ENCODE results near the gene NKX2-2.

NKX2-2 gene

GRCh38 chr20:21513881-21514540 is at the start of gene NKX2-2:
Gene NKX2-2, minus strand, starts transcription at chr20:21514064. Its CDS starts 395 bp downstream, at chr20:21513669.
- DNase-seq: no peak

- DNase-seq: no peak
Observed at GRCh38 chr20:21562656-21563055, 48.8 kb upstream of the NKX2-2 start.

- DNase-seq: peak; percentile 19
Observed at GRCh38 chr20:21559305-21559704, 45.4 kb upstream of the NKX2-2 start.

- peak; percentile 52 for DNase-seq
Observed at GRCh38 chr20:21557241-21558020, 43.6 kb upstream of the NKX2-2 start.

- no peak for DNase-seq
Observed at GRCh38 chr20:21556398-21556797, 42.5 kb upstream of the NKX2-2 start.

GRCh38 chr20:21555470-21556120 is 41.7 kb upstream of the NKX2-2 start:
- DNase-seq: no peak

- no peak for DNase-seq
Observed at GRCh38 chr20:21554985-21555384, 41.1 kb upstream of the NKX2-2 start.

- DNase-seq: no peak
Observed at GRCh38 chr20:21554376-21554890, 40.6 kb upstream of the NKX2-2 start.

- no peak for DNase-seq
Observed at GRCh38 chr20:21550587-21550986, 36.7 kb upstream of the NKX2-2 start.

- peak; percentile 78 for DNase-seq
Observed at GRCh38 chr20:21548390-21549035, 34.6 kb upstream of the NKX2-2 start.

GRCh38 chr20:21546355-21546754 is 32.5 kb upstream of the NKX2-2 start:
- no peak for DNase-seq

GRCh38 chr20:21539512-21539911 is 25.6 kb upstream of the NKX2-2 start:
- DNase-seq: no peak

GRCh38 chr20:21534886-21535285 is 21.0 kb upstream of the NKX2-2 start:
- DNase-seq: no peak

- no peak for DNase-seq
Observed at GRCh38 chr20:21534453-21534852, 20.6 kb upstream of the NKX2-2 start.

- peak; percentile 37 for DNase-seq
Observed at GRCh38 chr20:21529863-21530262, 16.0 kb upstream of the NKX2-2 start.

GRCh38 chr20:21528870-21529269 is 15.0 kb upstream of the NKX2-2 start:
- no peak for DNase-seq

GRCh38 chr20:21527908-21528307 is 14.0 kb upstream of the NKX2-2 start:
- DNase-seq: no peak

- DNase-seq: no peak
Observed at GRCh38 chr20:21526776-21527175, 12.9 kb upstream of the NKX2-2 start.

GRCh38 chr20:21523895-21524294 is 10.0 kb upstream of the NKX2-2 start:
- DNase-seq: no peak

GRCh38 chr20:21523281-21523868 is 9.5 kb upstream of the NKX2-2 start:
- no peak for DNase-seq

- DNase-seq: no peak
Observed at GRCh38 chr20:21522481-21523280, 8.8 kb upstream of the NKX2-2 start.

All from CD4-positive, alpha-beta T cell treated with Interleukin-10 for 1 hour (primary cell).